Posterior cingulate gyrus (tissue), 11 donors: ENCODE results near the gene IGF2.
A peak's percentile ranks its signal among the peaks of the same experiment; 100 is the strongest.

Experiments
- DNase-seq, 10 donors: peaks; one replicate each; pipeline versions ENCODE4 v3.0.0 to v3.0.0-alpha.2; 2020 to 2021; ENCODE audit warnings: mixed read lengths in 3 of 10
- intact Hi-C: fragments of 100-400 bp; cut with DNase I; formaldehyde crosslinking; loops from one replicate; pipeline ENCODE4 v1.15.1; 2023

IGF2 gene

DNA sequence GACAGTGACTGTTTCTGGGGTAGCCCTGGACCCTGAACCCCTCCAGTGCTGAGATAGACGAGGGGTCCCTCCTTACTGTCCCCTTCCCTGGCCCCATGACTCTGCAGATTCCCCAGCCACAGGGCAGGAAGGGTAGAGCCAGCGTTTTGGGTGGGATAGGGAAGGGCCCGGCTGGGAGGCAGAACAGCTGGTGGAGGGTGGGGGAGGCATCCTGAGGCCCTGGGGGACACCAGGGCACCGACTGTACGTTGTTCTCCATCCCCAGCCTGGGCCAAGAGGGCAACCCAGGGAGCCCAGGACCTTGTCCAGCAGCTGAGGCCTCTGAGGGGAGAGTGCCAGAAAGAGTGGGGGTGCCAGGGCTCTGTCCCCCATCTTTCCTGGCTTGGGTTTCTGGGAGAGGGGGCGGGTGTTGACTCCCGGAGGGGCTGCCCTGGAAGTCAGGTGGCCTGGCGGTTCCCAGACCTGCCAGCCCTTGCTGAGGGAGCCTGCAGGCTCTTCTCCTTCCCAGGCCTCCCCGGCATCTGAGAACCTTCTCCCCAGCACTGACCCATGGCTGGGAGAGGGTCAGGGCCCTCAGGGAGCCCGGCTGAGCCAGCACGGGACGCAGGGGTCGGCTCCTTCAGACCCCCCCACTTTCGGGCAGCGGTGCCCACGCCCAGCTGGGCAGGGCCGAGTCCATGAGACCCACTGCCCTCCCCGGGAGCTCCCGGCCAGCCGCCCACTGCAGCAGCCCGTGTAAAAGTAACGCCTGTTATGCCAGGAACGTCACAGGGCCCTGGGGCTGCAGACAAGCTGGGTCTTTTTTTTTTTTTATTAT is 30.3 kb downstream of the IGF2 start:
- peak in 3 of 10 donors; percentile 48 to 70 (median 68) for DNase-seq
- intact Hi-C loops, result no loop called here

DNA sequence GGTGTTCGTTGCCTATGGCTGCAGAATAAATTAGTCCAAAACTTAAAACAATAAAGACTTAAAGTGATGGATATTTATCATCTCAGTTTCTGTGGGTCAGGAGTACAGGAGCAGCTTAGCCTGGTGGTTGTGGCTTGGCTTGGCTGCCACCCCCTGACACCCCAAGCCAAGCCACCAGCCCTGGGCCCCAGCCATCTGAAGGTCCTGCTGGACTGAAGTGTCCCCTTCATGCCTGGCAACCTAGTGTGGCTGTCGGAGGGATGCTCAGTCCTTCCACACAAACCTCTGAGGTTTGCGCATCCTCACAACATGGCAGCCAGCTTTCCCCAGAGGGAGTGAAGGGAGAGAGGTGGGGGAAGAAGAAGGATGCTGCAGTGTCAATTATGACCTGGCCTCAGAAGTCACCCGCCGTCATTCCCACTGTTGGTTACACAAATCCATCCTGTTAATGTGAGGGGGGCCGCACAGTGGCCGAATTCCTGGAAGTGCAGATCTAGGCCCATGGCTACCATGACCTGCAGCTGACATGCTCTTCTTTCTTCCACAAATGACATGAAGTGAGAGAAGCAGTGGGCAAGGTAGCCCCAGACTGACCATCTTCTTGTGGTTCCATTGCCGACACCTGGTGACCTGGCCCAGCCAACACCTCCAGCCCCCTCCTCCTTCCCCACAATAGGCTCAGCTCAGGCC is 31.1 kb downstream of the IGF2 start:
- peak in 3 of 10 donors; percentile 14 to 31 (median 30) for DNase-seq
- intact Hi-C loops, result no loop called here

DNA sequence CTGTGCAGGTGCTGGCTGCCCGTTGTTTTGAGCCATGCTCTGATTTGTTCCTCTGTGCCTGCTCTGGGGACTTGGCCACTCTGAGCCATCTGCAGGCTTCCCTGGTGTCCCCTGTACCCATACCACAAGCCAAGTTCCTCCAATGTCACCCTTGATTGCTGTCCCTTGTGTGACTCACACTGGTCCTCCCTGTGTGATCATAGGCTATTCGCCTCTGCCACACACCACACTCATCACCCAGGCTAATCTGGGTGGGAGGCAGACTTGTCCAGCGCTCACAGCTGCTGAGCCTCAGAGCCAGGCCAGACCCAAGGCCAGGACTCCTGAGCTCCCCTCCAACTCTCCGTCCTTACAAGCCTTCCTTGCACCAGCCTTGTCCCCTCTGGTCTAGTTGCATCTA is 31.7 kb downstream of the IGF2 start:
- intact Hi-C loops, result no loop called here
- DNase-seq, result peak in 4 of 10 donors; percentile 17 to 49 (median 28)

- intact Hi-C loops, result no loop called here
- DNase-seq, result no peak
Observed at GRCh38 chr11:2106583-2107209, 32.5 kb downstream of the IGF2 start.

- intact Hi-C loops, result no loop called here
- DNase-seq, result peak in 3 of 10 donors; percentile 27 to 67 (median 67)
Observed at GRCh38 chr11:2105511-2105910, 33.7 kb downstream of the IGF2 start.

DNA sequence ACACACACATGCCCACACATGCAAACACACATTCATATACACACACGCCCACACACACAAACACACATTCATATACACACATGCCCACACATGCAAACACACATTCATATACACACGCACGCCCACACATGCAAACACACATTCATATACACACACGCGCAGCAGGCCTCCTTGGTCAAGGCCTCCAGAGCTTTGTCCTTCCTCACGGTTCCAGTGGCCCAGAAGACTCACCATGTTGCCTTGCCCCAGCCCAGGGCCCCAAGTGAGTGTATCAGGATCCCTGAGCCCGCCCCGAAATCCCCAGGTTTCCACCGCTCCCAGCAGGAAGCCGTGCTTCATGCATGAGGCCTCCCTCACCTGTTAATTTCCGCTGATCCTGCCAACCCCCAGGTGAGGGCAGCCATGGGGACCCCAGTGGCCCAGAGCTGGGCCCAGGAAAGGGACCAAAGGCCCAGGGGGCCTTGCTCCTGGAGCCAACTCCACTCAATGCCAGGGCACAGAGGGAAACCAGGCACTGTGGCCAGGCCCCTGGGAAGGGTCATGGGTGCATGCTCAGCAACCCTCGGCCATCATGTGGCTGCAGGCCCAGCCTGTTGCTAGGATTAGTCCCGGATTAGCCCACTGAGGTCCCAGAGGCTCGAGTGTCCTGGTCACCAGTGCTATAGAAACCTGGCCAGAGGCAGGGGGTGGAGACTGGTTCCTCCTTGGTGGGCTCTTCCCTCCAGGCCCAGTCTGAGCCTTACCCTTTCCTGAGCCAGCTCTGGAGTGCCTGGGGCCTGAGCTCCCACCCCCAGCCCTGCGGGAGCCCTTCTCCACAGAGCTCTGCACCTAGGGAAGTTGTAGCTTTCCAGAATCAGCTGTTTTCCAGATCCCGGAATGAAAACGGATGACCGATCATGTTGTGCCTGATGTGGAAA is 34.4 kb downstream of the IGF2 start:
- peak in 3 of 10 donors; percentile 52 to 65 (median 58) for DNase-seq
- intact Hi-C loops, result no loop called here

DNA sequence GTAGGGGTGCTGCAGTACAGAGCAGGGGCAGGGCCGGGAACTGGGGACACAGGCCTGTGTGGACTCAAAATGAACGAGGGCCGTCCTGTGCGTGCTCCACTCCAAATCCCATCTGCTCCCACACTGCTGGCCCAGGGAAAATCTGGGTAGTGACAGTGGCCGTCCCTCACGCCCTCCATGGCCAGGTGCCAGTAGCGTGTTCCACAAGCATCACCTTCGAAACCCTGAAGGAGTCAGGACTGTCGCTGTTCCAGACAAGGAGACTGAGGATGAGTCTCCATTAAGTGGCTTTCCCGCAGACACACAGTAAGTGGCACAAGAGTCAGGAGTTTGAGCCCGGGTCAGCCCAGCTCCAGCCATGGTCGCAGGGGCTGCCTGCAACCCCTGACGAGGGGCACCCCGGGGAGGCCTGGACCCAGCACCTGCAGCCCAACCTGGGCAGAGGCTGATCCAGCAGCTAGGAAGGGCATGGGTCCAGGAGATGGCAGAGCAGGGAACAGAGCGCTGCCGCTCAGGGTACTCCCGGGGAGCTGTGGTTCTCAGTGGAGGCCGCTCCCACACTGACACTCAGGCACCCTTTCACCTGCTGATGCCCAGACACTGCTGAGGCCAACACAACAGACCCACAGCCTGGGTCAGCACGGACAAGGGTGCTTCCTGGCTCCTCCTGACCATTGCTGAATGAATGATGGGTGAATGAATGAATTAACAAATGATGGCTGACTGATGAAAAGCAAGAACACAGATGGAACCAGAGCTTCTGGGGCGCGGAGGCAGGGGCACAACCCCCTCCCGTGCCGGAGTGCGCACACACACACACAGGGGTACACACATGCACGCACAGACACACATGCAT is 35.3 kb downstream of the IGF2 start:
- peak in 3 of 10 donors; percentile 45 to 73 (median 64) for DNase-seq
- intact Hi-C loops, result no loop called here

- intact Hi-C loops, result no loop called here
- DNase-seq, result no peak
Observed at GRCh38 chr11:2102883-2103213, 36.3 kb downstream of the IGF2 start.

GRCh38 chr11:2102132-2102882 is 36.9 kb downstream of the IGF2 start:
- peak in 2 of 10 donors; percentile 46 to 66 for DNase-seq
- intact Hi-C loops, result no loop called here

DNA sequence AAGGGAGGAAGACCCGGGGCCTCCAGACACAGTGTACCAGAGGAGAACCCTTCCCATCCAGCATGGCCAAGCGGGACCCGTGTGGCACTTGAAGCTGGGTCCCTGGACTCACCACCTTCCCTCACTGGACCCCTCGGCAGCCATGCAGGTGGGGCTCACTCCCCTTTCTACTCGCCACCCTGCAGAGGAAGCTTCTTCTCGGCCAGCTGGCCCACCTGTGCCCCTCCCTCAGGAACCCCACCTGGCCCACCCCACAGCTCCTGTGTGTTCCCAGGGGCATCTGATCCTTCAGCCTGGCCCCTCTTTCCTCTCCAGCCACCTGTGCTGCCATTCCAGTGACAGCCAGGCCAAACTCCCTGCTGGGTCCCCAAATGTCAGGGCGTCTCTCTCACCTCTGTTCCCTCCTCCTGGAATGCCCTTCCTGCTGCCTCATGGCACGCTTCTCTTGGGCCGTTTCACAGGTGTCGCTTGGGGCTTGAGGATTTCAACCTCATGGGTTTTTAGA is 38.0 kb downstream of the IGF2 start:
- intact Hi-C loops, result no loop called here
- peak in 3 of 10 donors; percentile 42 to 66 (median 57) for DNase-seq

DNA sequence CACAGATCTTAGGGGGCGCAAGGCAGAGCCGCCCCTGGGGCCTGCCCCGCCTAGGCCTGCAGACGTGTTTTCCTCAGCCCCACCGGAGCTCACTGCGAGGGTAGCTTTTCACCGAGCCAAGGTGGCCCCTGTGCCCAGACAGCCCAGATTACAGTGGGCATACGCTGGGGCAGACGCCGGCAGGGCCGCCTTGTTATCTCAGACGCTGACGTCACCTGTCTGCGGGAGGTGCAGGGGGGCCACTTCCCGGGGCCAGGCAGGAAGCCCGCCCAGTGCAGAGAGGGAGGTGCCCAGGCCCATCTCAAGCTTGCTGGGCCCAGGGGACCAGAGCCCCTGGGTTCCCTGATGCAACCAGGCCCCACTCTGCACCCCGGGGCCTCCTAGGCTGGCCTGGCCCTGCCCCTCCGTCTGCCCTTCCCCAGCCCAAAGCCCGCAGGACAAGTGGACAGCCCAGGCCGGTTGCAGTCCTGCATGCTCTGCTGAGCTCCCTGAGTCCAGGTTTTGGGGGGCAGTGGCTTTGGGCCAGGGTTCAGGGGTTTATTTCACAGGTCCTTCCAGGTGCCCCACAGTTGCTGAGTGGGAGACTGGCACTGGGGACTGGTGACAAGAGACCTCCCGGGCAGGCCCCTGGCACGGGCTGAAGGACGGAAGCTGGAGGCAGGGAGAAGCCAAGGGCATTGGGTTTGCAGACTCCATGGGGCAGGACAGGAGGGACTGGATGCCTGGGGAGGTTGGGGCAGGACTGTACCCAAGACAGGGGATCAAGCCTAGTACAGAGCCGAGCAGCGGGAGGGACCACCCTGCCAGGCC is 38.6 kb downstream of the IGF2 start:
- peak in 4 of 10 donors; percentile 23 to 82 (median 46) for DNase-seq
- intact Hi-C loops, result no loop called here

- intact Hi-C loops, result no loop called here
- peak in 4 of 10 donors; percentile 16 to 84 (median 76) for DNase-seq
Observed at GRCh38 chr11:2099516-2100349, 39.5 kb downstream of the IGF2 start.

- intact Hi-C loops, result no loop called here
- peak in 4 of 10 donors; percentile 16 to 80 (median 72) for DNase-seq
Observed at GRCh38 chr11:2098691-2099515, 40.3 kb downstream of the IGF2 start.

- intact Hi-C loops, result no loop called here
- DNase-seq, result peak in 4 of 10 donors; percentile 9 to 76 (median 68)
Observed at GRCh38 chr11:2097998-2098690, 41.0 kb downstream of the IGF2 start.

DNA sequence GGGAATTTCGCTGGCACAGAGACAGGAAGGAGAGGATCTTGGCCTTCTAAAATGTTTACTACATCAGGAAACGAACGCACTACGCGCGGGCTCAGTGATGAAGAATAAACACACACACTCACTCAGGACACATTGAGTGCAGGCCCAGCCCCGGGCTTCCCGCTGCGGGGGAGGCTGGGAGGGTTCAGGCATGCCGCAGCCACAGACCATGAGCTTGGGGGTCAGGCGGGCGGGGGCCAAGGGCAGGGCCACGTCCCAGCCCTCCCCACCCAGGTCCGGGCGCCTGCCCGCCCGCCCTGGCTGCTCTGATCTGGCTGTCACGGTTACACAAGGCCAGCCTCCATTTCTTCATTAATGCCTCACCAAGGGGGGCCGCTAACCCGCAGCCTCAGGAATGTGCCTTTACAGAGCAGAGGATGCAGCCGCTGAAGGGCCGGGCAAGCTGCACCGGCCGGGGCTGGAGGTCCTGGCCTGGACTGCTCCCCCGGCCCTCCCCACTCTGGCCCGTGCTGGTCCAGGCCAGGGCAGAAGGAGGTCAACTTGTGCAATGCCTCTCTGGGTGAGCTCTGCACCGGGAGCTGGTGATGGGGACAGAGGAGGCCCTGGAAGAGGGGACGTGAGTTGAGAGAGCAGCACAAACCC is 41.7 kb downstream of the IGF2 start:
- peak in 4 of 10 donors; percentile 16 to 78 (median 40) for DNase-seq
- intact Hi-C loops, result no loop called here
